IMR-90 (cell line): ENCODE data around the gene ANKRD65. TPM values are rescaled to one million over a fixed set of nuclear protein-coding genes. Genes with fewer than 3 reads are reported as not detected.
A peak's percentile ranks its signal among the peaks of the same experiment; 100 is the strongest.

ENCODE experiments used
- ATAC-seq: fragments of 200-7000 bp; cut with Tn5 transposase; 2 replicates; pipeline ENCODE4 v1.9.1; 2020; ENCODE audit warnings: low read depth, mild to moderate bottlenecking, moderate library complexity
- BruUV-seq: library from RNA; stranded (reverse); fragments of 400-500 nt; replicated peaks from 2 replicates; lab custom pipeline; 2021; lab: Mats Ljungman, UMichigan
- CTCF ChIA-PET: fragments of 300-600 bp; formaldehyde crosslinking; extraction: SDS; loops from one replicate; lab custom pipeline; 2021; ENCODE audit warnings: antibody characterized with exemption; lab: Yijun Ruan, JAX
- POLR2A ChIA-PET: fragments of 300-600 bp; sonication (Branson Sonifier 250); formaldehyde crosslinking; loops from one replicate; lab custom pipeline; 2022; ENCODE audit warnings: antibody characterized with exemption; ENCODE audit not compliant: unreplicated experiment; lab: Charles Lee
- DNase-seq: peaks from one replicate; pipeline ENCODE4 v3.0.0; 2013
- H2AFZ ChIP-seq: replicated peaks from 2 replicates; pipeline ENCODE3; 2013; ENCODE audit warnings: low read length, mild to moderate bottlenecking; ENCODE audit not compliant: poor library complexity
- H2AK5ac ChIP-seq: 2 replicates; pipeline ENCODE4 v1.6.1; 2013; ENCODE audit warnings: low read depth, low read length, inconsistent platforms
- H2AK9ac ChIP-seq: replicated peaks from 2 replicates; pipeline ENCODE3; 2013; ENCODE audit warnings: mild to moderate bottlenecking, low read depth, low read length, moderate library complexity; ENCODE audit not compliant: poor library complexity
- H2BK120ac ChIP-seq: 2 replicates; pipeline ENCODE4 v1.6.1; 2013; ENCODE audit warnings: low read depth, low read length, inconsistent platforms
- H2BK15ac ChIP-seq: 3 replicates; pipeline ENCODE4 v1.6.1; 2013; ENCODE audit warnings: low read depth, low read length, inconsistent platforms
- H2BK20ac ChIP-seq: 2 replicates; pipeline ENCODE4 v1.6.1; 2013; ENCODE audit warnings: low read depth, mild to moderate bottlenecking, inconsistent platforms, low read length, moderate library complexity
- H2BK5ac ChIP-seq: 2 replicates; pipeline ENCODE4 v1.6.1; 2013; ENCODE audit warnings: mild to moderate bottlenecking, low read depth, low read length, inconsistent platforms; ENCODE audit not compliant: poor library complexity, severe bottlenecking
- H3K14ac ChIP-seq: replicated peaks from 2 replicates; pipeline ENCODE4 v1.6.1; 2013; ENCODE audit warnings: low read depth, low read length, inconsistent platforms
- H3K18ac ChIP-seq: 2 replicates; pipeline ENCODE4 v1.6.1; 2013; ENCODE audit warnings: low read depth, low read length, control low read depth
- H3K23ac ChIP-seq: 2 replicates; pipeline ENCODE4 v1.6.1; 2013; ENCODE audit warnings: low read depth, low read length, inconsistent platforms
- H3K27ac ChIP-seq: 2 replicates; pipeline ENCODE4 v1.5.1; 2013; ENCODE audit warnings: mild to moderate bottlenecking, control low read depth, low read length; ENCODE audit not compliant: insufficient read depth
- H3K27me3 ChIP-seq: 2 replicates; pipeline ENCODE4 v1.6.1; 2013; ENCODE audit warnings: low read length; ENCODE audit not compliant: control insufficient read depth, insufficient read depth
- H3K36me3 ChIP-seq: 2 replicates; pipeline ENCODE4 v1.6.1; 2013; ENCODE audit warnings: low read length, mixed read lengths; ENCODE audit not compliant: control insufficient read depth, insufficient read depth
- H3K4ac ChIP-seq: 2 replicates; pipeline ENCODE4 v1.6.1; 2013; ENCODE audit warnings: low read depth, low read length, inconsistent platforms
- H3K4me1 ChIP-seq: 2 replicates; pipeline ENCODE4 v1.6.1; 2013; ENCODE audit warnings: low read length, mixed read lengths; ENCODE audit not compliant: control insufficient read depth, insufficient read depth
- H3K4me2 ChIP-seq: 2 replicates; pipeline ENCODE4 v1.6.1; 2013; ENCODE audit warnings: low read depth, mild to moderate bottlenecking, control low read depth, low read length, moderate library complexity
- H3K4me3 ChIP-seq: 2 replicates; pipeline ENCODE4 v1.5.1; 2013; ENCODE audit warnings: low read depth, mild to moderate bottlenecking, control low read depth, low read length, moderate library complexity; ENCODE audit not compliant: insufficient read depth
- H3K56ac ChIP-seq: 2 replicates; pipeline ENCODE4 v1.6.1; 2013; ENCODE audit warnings: low read length, inconsistent platforms; ENCODE audit not compliant: insufficient read depth; ENCODE audit errors: extremely low read depth
- H3K79me1 ChIP-seq, 2 experiments: 2 replicates each; pipeline ENCODE4 v1.6.1; 2013; ENCODE audit warnings: low read length in 2 of 2, inconsistent platforms in 1 of 2, low read depth in 1 of 2
- H3K9ac ChIP-seq: 2 replicates; pipeline ENCODE4 v1.6.1; 2013; ENCODE audit warnings: low read depth, low read length, control low read depth
- H3K9me1 ChIP-seq: 2 replicates; pipeline ENCODE4 v1.6.1; 2013; ENCODE audit warnings: low read length, inconsistent platforms; ENCODE audit not compliant: insufficient read depth
- H3K9me3 ChIP-seq: 2 replicates; pipeline ENCODE4 v1.6.1; 2013; ENCODE audit warnings: low read length; ENCODE audit not compliant: control insufficient read depth, insufficient read depth
- H4K20me1 ChIP-seq: 2 replicates; pipeline ENCODE4 v1.6.1; 2013; ENCODE audit warnings: low read length, inconsistent platforms; ENCODE audit not compliant: insufficient read depth
- H4K5ac ChIP-seq: 2 replicates; pipeline ENCODE4 v1.6.1; 2013; ENCODE audit warnings: mild to moderate bottlenecking, low read depth, low read length, control low read depth
- H4K8ac ChIP-seq, 2 experiments: 2 replicates each; pipeline ENCODE4 v1.6.1; 2013; ENCODE audit warnings: low read depth in 2 of 2, low read length in 2 of 2, control low read depth in 1 of 2, inconsistent platforms in 1 of 2
- H4K91ac ChIP-seq: 2 replicates; pipeline ENCODE4 v1.6.1; 2013; ENCODE audit warnings: low read depth, low read length, inconsistent platforms; ENCODE audit not compliant: insufficient read depth
- BHLHE40 ChIP-seq: fragments of 150-350 bp; IDR thresholded peaks from 2 replicates; pipeline ENCODE4 v1.6.1; 2016; ENCODE audit warnings: mild to moderate bottlenecking, low read depth, low read length
- CEBPB ChIP-seq: IDR thresholded peaks from 2 replicates; pipeline ENCODE4 v1.6.1; 2012; ENCODE audit warnings: low read depth, low read length, improper control_type of control experiment
- CHD1 ChIP-seq: IDR thresholded peaks from 2 replicates; pipeline ENCODE4 v1.6.1; 2012; ENCODE audit warnings: low read depth, low read length, improper control_type of control experiment
- FOS ChIP-seq: fragments of 150-350 bp; IDR thresholded peaks from 2 replicates; pipeline ENCODE4 v1.6.1; 2016; ENCODE audit warnings: low read depth, low read length
- MAFK ChIP-seq: IDR thresholded peaks from 2 replicates; pipeline ENCODE4 v1.6.1; 2012; ENCODE audit warnings: low read depth, low read length, improper control_type of control experiment
- MAZ ChIP-seq: IDR thresholded peaks from 2 replicates; pipeline ENCODE4 v1.6.1; 2012; ENCODE audit warnings: low read depth, mild to moderate bottlenecking, low read length, improper control_type of control experiment, moderate library complexity, borderline replicate concordance
- MXI1 ChIP-seq: IDR thresholded peaks from 2 replicates; pipeline ENCODE4 v1.6.1; 2012; ENCODE audit warnings: low read depth, mild to moderate bottlenecking, low read length, moderate library complexity, borderline replicate concordance
- NFE2L2 ChIP-seq: fragments of 150-350 bp; IDR thresholded peaks from 2 replicates; pipeline ENCODE4 v1.6.1; 2016; ENCODE audit warnings: low read depth, mild to moderate bottlenecking, low read length
- POLR2A ChIP-seq: IDR thresholded peaks from 2 replicates; pipeline ENCODE4 v1.6.1; 2012; ENCODE audit warnings: mild to moderate bottlenecking, low read depth, low read length
- RAD21 ChIP-seq: IDR thresholded peaks from 2 replicates; pipeline ENCODE4 v1.6.1; 2012; ENCODE audit warnings: low read length, improper control_type of control experiment
- RCOR1 ChIP-seq: IDR thresholded peaks from 2 replicates; pipeline ENCODE4 v1.6.1; 2012; ENCODE audit warnings: mild to moderate bottlenecking, low read length, improper control_type of control experiment; ENCODE audit not compliant: insufficient replicate concordance
- SMC3 ChIP-seq: fragments of 150-350 bp; IDR thresholded peaks from 2 replicates; pipeline ENCODE4 v1.6.1; 2016; ENCODE audit warnings: low read depth, mild to moderate bottlenecking, antibody characterized with exemption, low read length, moderate library complexity
- WGBS, 2 experiments: methylation state at CpG; one replicate each; pipeline versions ENCODE4 v1.1.5 to v1.1.7; 2013; ENCODE audit warnings: missing lambda C conversion rate in 2 of 2; ENCODE audit not compliant: insufficient read length in 1 of 2; ENCODE audit errors: extremely low coverage in 2 of 2; 5-methylcytosine and 5-hydroxymethylcytosine counted together
- dilution Hi-C: fragments of 300-500 bp; cut with HindIII; formaldehyde crosslinking; loops from one replicate; pipeline ENCODE4 v1.14.3; 2018; ENCODE audit warnings: low sequenced_read_pairs; ENCODE audit not compliant: unreplicated experiment
- in situ Hi-C: fragments of 300-500 bp; cut with MboI; formaldehyde crosslinking; loops from 3 replicates; pipeline ENCODE4 v1.14.3; 2019; ENCODE audit warnings: low sequenced_read_pairs, inconsistent platforms, mixed read lengths
- intact Hi-C: fragments of 100-400 bp; cut with micrococcal nuclease; formaldehyde crosslinking; loops from 2 replicates; pipeline ENCODE4 v1.10.0; 2022
- polyA plus RNA-seq, 3 experiments: library from polyadenylated mRNA; depleted of rRNA; stranded (reverse); fragments of >200 nt; gene quantifications; 2 replicates each; pipeline ENCODE4 v1.2.3, GENCODE V29; 2012; ENCODE audit warnings: low replicate concordance in 1 of 3
- total RNA-seq: library from RNA; depleted of rRNA; stranded (reverse); fragments of >200 nt; gene quantifications from 2 replicates; pipeline ENCODE4 v1.2.3, GENCODE V29; 2012
- TF ChIP-seq, protein P1 (sequence below): fragments of 150-350 bp; IDR thresholded peaks from 2 replicates; pipeline ENCODE4 v1.6.1; 2016; ENCODE audit warnings: low read depth, mild to moderate bottlenecking, low read length, moderate library complexity, borderline replicate concordance

ANKRD65 gene
- total and polyA plus RNA-seq, 2 of the 4 experiments (the other 2 are of a cell fraction) = 0.09 TPM; not detected in 1

DNA sequence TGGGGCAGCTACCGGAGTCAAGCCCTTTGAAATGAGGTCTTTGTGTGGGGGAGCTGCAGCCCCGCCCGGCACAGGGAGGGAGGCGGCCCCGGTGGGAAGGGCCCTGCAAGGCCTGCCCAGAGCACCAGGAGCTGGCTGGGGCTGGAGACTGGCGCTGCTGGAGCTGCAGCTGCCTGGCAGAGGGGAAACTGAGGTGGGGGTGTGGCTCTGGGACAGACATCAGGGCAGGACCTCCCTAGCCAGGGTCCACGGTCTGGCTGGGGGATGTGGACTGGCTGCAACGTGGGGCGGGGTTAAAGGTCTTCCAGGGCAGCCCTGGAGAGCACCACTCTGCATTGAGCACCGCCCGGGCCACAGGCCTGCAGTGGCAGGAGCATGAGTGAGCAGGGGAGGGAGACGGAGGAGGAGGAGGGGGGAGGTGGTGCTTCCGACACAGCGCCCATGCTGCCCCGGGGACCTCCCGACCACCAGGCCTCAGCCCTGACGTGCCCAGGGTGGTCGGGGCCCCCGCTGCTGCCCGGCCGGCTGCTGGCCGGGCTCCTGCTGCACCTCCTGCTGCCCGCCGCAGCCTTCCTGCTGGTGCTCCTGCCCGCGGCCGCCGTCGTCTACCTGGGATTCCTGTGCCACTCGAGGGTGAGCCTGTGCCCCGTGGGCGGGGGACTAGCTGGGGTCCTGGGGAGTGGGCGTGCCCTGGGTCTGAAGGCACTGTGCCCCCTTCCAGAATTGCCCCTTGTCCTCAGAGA, 4.8 kb upstream of the ANKRD65 start:
- Histone ChIP-seq H3K9me3 (no peaks in the 10 kb centered on the region), H3K9me1 (no peaks in the 10 kb centered on the region), H3K79me1 (no peaks in the 10 kb centered on the region), H4K5ac (no peak overlapping the region), H3K14ac (no peak overlapping the region), H2BK20ac (no peak overlapping the region), H3K23ac (no peak overlapping the region), H4K8ac (no peak overlapping the region), H2AK5ac (no peak overlapping the region), H4K20me1 (no peaks in the 10 kb centered on the region), H3K9ac (no peak overlapping the region), H2BK120ac (no peak overlapping the region), H3K4me1 (peaks cover 12% of the 10 kb centered on the region), H3K4me3 (no peak overlapping the region), H3K36me3 (no peaks in the 10 kb centered on the region), H3K56ac (no peak overlapping the region), H2BK15ac (no peak overlapping the region), H3K27me3 (no peaks in the 10 kb centered on the region), H2AK9ac (peak overlapping the region; percentile 3), H2BK5ac (no peak overlapping the region), H4K91ac (no peak overlapping the region), H3K4me2 (no peak overlapping the region), H3K18ac (no peak overlapping the region), H2AFZ (no peak overlapping the region), H3K4ac (no peak overlapping the region), H3K27ac (no peak overlapping the region)
- dilution Hi-C loops = no loop called here
- 68% methylated on average over 10 of the region's 33 CpGs; no CpG with 5 or more reads in 1 of the 2 experiments for WGBS, 2 experiments
- intact Hi-C loops = no loop called here
- POLR2A ChIA-PET = no interaction called here
- DNase-seq (no peak), ATAC-seq (no peak)
- in situ Hi-C loops = no loop called here
- TF ChIP-seq FOS (no peak), RAD21 (no peak), POLR2A (no peak), BHLHE40 (no peak), MAZ (no peak), SMC3 (no peak), RCOR1 (no peak), CHD1 (no peak), CEBPB (no peak), MXI1 (no peak), MAFK (no peak), NFE2L2 (no peak)
- TF ChIP-seq, protein P1, sequence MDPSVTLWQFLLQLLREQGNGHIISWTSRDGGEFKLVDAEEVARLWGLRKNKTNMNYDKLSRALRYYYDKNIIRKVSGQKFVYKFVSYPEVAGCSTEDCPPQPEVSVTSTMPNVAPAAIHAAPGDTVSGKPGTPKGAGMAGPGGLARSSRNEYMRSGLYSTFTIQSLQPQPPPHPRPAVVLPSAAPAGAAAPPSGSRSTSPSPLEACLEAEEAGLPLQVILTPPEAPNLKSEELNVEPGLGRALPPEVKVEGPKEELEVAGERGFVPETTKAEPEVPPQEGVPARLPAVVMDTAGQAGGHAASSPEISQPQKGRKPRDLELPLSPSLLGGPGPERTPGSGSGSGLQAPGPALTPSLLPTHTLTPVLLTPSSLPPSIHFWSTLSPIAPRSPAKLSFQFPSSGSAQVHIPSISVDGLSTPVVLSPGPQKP = no peak
- no TSS peak for BruUV-seq
- CTCF ChIA-PET = interaction anchor here (1.3 kb wide), 1 partner anchor 15 kb away, joined by 4 read pairs; no protein-coding TSS in a partner anchor
